HS-5 (cell line): Measurements from ENCODE around the gene RAB40A.
"Not testable (repeated sequence)": the region's sequence is repeated elsewhere in the genome, so short reads cannot be mapped to it uniquely, and the experiment has no call there.

Experiments
- DNase-seq: peaks from one replicate; pipeline ENCODE4 v3.0.0-alpha.2; 2012; ENCODE audit warnings: low read depth

Gene RAB40A

DNA sequence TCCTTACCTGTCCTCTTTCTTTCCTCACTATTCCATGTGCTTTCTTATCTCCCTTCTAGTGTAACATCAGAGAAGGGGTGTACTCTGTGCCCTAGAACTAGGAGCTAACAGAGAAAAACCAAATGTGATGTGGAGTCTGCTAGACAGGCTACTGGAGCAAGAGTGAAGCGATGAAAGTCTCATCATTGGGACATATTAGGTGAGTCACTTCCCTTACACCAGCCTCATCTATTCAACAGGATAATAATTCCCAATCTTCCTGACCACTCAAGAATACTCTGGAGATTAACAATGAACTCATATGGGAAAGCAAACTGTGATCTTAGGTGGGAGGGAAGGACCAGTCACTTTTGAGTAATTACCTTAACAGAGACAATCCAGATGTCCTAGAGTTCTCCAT is 58.1 kb downstream of the RAB40A start:
- no peak for DNase-seq

DNA sequence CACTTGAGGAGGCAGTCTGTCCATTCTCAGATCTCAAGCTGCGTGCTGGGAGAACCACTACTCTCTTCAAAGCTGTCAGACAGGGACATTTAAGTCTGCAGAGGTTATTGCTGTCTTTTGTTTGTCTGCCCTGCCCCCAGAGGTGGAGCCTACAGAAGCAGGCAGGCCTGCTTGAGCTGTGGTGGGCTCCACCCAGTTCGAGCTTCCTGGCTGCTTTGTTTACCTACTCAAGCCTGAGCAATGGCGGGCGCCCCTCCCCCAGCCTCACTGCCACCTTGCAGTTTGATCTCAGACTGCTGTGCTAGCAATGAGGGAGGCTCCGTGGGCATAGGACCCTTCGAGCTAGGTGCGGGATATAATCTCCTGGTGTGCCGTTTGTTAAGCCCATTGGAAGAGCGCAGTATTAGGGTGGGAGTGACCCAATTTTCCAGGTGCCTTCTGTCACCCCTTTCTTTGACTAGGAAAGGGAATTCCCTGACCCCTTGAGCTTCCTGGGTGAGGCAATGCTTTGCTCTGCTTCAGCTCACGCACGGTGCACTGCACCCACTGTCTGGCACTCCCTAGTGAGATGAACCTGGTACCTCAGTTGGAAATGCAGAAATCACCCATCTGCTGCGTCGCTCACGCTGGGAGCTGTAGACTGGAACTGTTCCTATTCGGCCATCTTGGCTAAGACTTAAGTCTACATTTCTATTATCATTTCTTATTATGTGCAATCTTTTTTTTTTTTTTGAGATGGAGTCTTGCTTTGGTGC is 59.1 kb downstream of the RAB40A start:
- not testable (repeated sequence) for DNase-seq

DNA sequence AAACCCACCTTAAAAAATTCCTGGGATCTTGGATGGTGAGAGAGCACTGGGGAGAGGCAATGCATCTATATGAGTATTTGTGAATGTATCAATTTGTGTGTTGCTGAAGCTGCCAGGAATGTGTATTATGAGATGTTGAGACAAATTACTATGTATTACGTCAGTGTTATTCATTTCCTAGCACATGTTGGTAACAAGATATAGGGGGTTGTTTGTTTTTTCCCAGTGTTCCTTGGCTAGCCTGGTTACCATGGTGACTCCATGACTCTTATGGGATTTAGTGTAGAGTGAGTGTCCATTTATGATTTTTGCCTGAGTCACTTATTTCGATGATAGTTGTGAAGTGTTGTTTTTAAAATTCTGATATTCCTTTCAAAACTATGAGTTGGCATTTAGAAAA is 65.6 kb downstream of the RAB40A start:
- peak; percentile 86 for DNase-seq
